ENCODE measurements around the gene ZBTB49. TPM values are rescaled to one million over a fixed set of nuclear protein-coding genes. Genes with fewer than 3 reads are reported as not detected.

The ZBTB49 gene
- total and polyA plus RNA-seq, 2 of the 13 experiments (the other 11 are each of a cell fraction or from before 2014, with no cell fraction given), result 3.3 to 4.3 TPM

GRCh38 chr4:4289941-4290850 is at the start of gene ZBTB49, which contains the start of gene LYAR (continued):
- TF ChIP-seq PBX2 (CRISPR knock-in tag; IDR thresholded peaks at IDR 0.05) (no peak), KDM2A (CRISPR knock-in tag; IDR thresholded peaks at IDR 0.05; ENCODE audit: borderline replicate concordance, low read depth) (peak; percentile 89; the same call in 1 of the 2 replicates), ZNF24 (IDR thresholded peaks at IDR 0.05) (no peak), ZFP36L1 (CRISPR knock-in tag; IDR thresholded peaks at IDR 0.05) (peak; percentile 92), CBFB (CRISPR knock-in tag; IDR thresholded peaks at IDR 0.05) (no peak), RARA (CRISPR knock-in tag; IDR thresholded peaks at IDR 0.05) (peak; percentile 34), MBNL3 (CRISPR knock-in tag; conservative IDR thresholded peaks at IDR 0.05) (no peak), FOXK2 (IDR thresholded peaks at IDR 0.05) (no peak), MTERF4 (CRISPR knock-in tag; IDR thresholded peaks at IDR 0.05) (no peak), ZNF619 (CRISPR knock-in tag; IDR thresholded peaks at IDR 0.05) (peak; percentile 80; the same call in 1 of the 2 replicates), ZNF672 (CRISPR knock-in tag; IDR thresholded peaks at IDR 0.05) (no peak), BATF2 (CRISPR knock-in tag; IDR thresholded peaks at IDR 0.05) (peak; percentile 87; the same call in 1 of the 2 replicates), CBX2 (IDR thresholded peaks at IDR 0.05; ENCODE audit: low read depth, low read length) (no peak), CBX2 (CRISPR knock-in tag; IDR thresholded peaks at IDR 0.05; ENCODE audit: low read depth) (0 out of 2 replicates have a peak, but pooled peaks have one; percentile 51), KLF9 (CRISPR knock-in tag; IDR thresholded peaks at IDR 0.05; ENCODE audit: low read depth) (peak; percentile 99), MNT (IDR thresholded peaks at IDR 0.05) (peak; percentile 85), MTF1 (CRISPR knock-in tag; IDR thresholded peaks at IDR 0.05) (no peak), BRCA1 (CRISPR knock-in tag; IDR thresholded peaks at IDR 0.05) (peak; percentile 57; the same call in 1 of the 2 replicates), THAP11 (CRISPR knock-in tag; IDR thresholded peaks at IDR 0.05) (peak; percentile 92), ZFX (CRISPR knock-in tag; IDR thresholded peaks at IDR 0.05; ENCODE audit: low read depth) (peak; percentile 95)
- TF ChIP-seq, protein P1, sequence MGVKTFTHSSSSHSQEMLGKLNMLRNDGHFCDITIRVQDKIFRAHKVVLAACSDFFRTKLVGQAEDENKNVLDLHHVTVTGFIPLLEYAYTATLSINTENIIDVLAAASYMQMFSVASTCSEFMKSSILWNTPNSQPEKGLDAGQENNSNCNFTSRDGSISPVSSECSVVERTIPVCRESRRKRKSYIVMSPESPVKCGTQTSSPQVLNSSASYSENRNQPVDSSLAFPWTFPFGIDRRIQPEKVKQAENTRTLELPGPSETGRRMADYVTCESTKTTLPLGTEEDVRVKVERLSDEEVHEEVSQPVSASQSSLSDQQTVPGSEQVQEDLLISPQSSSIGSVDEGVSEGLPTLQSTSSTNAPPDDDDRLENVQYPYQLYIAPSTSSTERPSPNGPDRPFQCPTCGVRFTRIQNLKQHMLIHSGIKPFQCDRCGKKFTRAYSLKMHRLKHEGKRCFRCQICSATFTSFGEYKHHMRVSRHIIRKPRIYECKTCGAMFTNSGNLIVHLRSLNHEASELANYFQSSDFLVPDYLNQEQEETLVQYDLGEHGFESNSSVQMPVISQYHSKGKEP (CRISPR knock-in tag; IDR thresholded peaks at IDR 0.05), result no peak
- TF ChIP-seq, protein P2, sequence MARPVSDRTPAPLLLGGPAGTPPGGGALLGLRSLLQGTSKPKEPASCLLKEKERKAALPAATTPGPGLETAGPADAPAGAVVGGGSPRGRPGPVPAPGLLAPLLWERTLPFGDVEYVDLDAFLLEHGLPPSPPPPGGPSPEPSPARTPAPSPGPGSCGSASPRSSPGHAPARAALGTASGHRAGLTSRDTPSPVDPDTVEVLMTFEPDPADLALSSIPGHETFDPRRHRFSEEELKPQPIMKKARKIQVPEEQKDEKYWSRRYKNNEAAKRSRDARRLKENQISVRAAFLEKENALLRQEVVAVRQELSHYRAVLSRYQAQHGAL (CRISPR knock-in tag; IDR thresholded peaks at IDR 0.05; ENCODE audit: not compliant biosample characterization), result no peak
